ENCODE results near the gene FAM200C. TPM values are rescaled to one million over a fixed set of nuclear protein-coding genes. Genes with fewer than 3 reads are reported as not detected.

The FAM200C gene
- total and polyA plus RNA-seq, 10 of the 15 experiments (the other 5 are each of a cell fraction or from before 2014, with no cell fraction given), result 1.0 to 5.4 (median 2.2) TPM

GRCh38 chr5:160348080-160348479 lies 51.8 kb downstream of the FAM200C start:
- no peak for DNase-seq (ENCODE audit: low read depth, low spot score)
- ChIA-PET CTCF (interaction anchor here (0.6 to 10.5 kb wide), 7 partner anchors 9 to 324 kb away, joined by 3 to 162 read pairs (median 3); no protein-coding TSS in a partner anchor), RAD21 (ENCODE audit: unreplicated experiment) (interaction anchor here (0.7 to 1.1 kb wide), 4 partner anchors 312 to 479 kb away, joined by 3 to 4 read pairs (median 3); no protein-coding TSS in a partner anchor), SMC1A (ENCODE audit: uncharacterized antibody, unreplicated experiment) (interaction anchor here (0.9 to 13.7 kb wide), 6 partner anchors 9 to 325 kb away, joined by 3 to 149 read pairs (median 4); no protein-coding TSS in a partner anchor), POLR2A (no interaction called here)
- Histone ChIP-seq H3K4me3 (no peak overlapping the region), H2AFZ (ENCODE audit: control insufficient read depth, low read depth, low read length) (no peak overlapping the region), H3K4me1 (ENCODE audit: control insufficient read depth, insufficient read depth, low read length) (no peaks in the 10 kb centered on the region), H3K36me3 (ENCODE audit: control insufficient read depth in 2 of 2, insufficient read depth in 2 of 2, low read length in 1 of 2) (no peaks in the 10 kb centered on the region), H3K4me2 (ENCODE audit: control insufficient read depth, insufficient read depth) (no peak overlapping the region), H4K20me1 (ENCODE audit: control insufficient read depth, insufficient read depth) (no peaks in the 10 kb centered on the region), H3K27ac (ENCODE audit: control insufficient read depth, insufficient read depth) (no peak overlapping the region), H3K27me3 (replicated peaks in 1 of 2; ENCODE audit: control insufficient read depth in 2 of 2, insufficient read depth in 2 of 2, low read length in 1 of 2) (no peaks in the 10 kb centered on the region), H3K9ac (ENCODE audit: control insufficient read depth, insufficient read depth, low read length) (no peak overlapping the region), H3K79me2 (ENCODE audit: control insufficient read depth, insufficient read depth, low read length) (no peaks in the 10 kb centered on the region), H3K9me3 (replicated peaks; ENCODE audit: control insufficient read depth, insufficient read depth, low read length) (no peaks in the 10 kb centered on the region)
- intact Hi-C loops (cut with micrococcal nuclease; ENCODE audit: unreplicated experiment) (no loop called here), in situ Hi-C loops (cut with MboI) (loop anchor here (5.0 to 10.0 kb wide), 3 partner anchors 151 to 326 kb away; no protein-coding TSS in a partner anchor)
- TF ChIP-seq BMI1 (IDR thresholded peaks at IDR 0.05; ENCODE audit: borderline replicate concordance), result no peak
- 64% methylated on average over 11 of the region's 11 CpGs for WGBS (ENCODE audit: insufficient coverage, insufficient replicate concordance, low lambda C conversion rate, missing lambda C conversion rate)
- ATAC-seq, result no peak
- FAIRE-seq, result no peak
- BruUV-seq (replicated peaks), result no TSS peak

DNA sequence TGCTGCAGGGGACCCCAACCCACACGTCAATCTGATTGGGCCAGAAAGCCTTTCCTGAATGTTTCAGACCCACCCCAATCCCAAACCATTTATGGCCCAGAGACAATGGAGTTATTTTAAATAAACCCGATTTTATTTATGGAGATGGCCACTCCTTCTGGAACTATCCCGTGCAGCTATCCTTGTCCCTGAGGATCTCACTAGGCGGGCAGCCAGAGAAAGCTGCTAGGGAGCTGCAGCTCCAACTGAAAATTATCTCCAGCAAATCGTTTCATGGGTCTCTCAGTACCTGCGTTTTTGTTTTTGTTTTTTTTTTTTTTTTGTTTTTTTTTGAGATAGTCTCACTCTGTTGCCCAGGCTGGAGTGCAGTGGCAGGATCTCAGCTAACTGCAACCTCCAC lies 52.4 kb downstream of the FAM200C start:
- BruUV-seq (replicated peaks), result no TSS peak
- CTCF ChIA-PET, result interaction anchor here (0.6 to 10.5 kb wide), 6 partner anchors 98 to 324 kb away, joined by 3 to 162 read pairs (median 9); no protein-coding TSS in a partner anchor
- no peak for FAIRE-seq

More for the DNA sequence above, 52.4 kb downstream of the FAM200C start:
- ATAC-seq (no peak), DNase-seq (ENCODE audit: low read depth, low spot score) (no peak)
- Histone ChIP-seq H4K20me1 (ENCODE audit: control insufficient read depth, insufficient read depth) (no peaks in the 10 kb centered on the region), H3K27me3 (replicated peaks in 1 of 2; ENCODE audit: control insufficient read depth in 2 of 2, insufficient read depth in 2 of 2, low read length in 1 of 2) (no peaks in the 10 kb centered on the region), H3K36me3 (ENCODE audit: control insufficient read depth in 2 of 2, insufficient read depth in 2 of 2, low read length in 1 of 2) (no peaks in the 10 kb centered on the region), H3K27ac (ENCODE audit: control insufficient read depth, insufficient read depth) (no peak overlapping the region), H3K79me2 (ENCODE audit: control insufficient read depth, insufficient read depth, low read length) (no peaks in the 10 kb centered on the region), H3K4me2 (ENCODE audit: control insufficient read depth, insufficient read depth) (no peak overlapping the region), H3K9me3 (replicated peaks; ENCODE audit: control insufficient read depth, insufficient read depth, low read length) (no peaks in the 10 kb centered on the region), H3K4me3 (no peak overlapping the region), H3K9ac (ENCODE audit: control insufficient read depth, insufficient read depth, low read length) (no peak overlapping the region), H3K4me1 (ENCODE audit: control insufficient read depth, insufficient read depth, low read length) (no peaks in the 10 kb centered on the region), H2AFZ (ENCODE audit: control insufficient read depth, low read depth, low read length) (no peak overlapping the region)
- ChIA-PET POLR2A (no interaction called here), RAD21 (ENCODE audit: unreplicated experiment) (interaction anchor here (0.7 to 1.1 kb wide), 4 partner anchors 267 to 478 kb away, joined by 3 to 4 read pairs (median 4); no protein-coding TSS in a partner anchor), SMC1A (ENCODE audit: uncharacterized antibody, unreplicated experiment) (interaction anchor here (0.9 to 13.7 kb wide), 7 partner anchors 9 to 324 kb away, joined by 3 to 149 read pairs (median 4); no protein-coding TSS in a partner anchor)
- in situ Hi-C loops (cut with MboI) (loop anchor here (5.0 to 10.0 kb wide), 3 partner anchors 150 to 325 kb away; no protein-coding TSS in a partner anchor), intact Hi-C loops (cut with micrococcal nuclease; ENCODE audit: unreplicated experiment) (no loop called here)
- WGBS (ENCODE audit: insufficient coverage, insufficient replicate concordance, low lambda C conversion rate, missing lambda C conversion rate), result 25% methylated on average over 6 of the region's 6 CpGs
- TF ChIP-seq ASH2L (IDR thresholded peaks at IDR 0.05; ENCODE audit: borderline replicate concordance, low read depth) (no peak), LARP7 (IDR thresholded peaks at IDR 0.05) (no peak), TAF1 (IDR thresholded peaks at IDR 0.05; ENCODE audit: borderline replicate concordance, low read depth, low read length) (no peak), BCLAF1 (IDR thresholded peaks at IDR 0.05) (no peak), MYC (IDR thresholded peaks at IDR 0.05; ENCODE audit: insufficient read depth, insufficient read length, insufficient replicate concordance, low read length, severe bottlenecking) (no peak), ZBTB33 (IDR thresholded peaks at IDR 0.05) (no peak)
- TF ChIP-seq, protein P1, sequence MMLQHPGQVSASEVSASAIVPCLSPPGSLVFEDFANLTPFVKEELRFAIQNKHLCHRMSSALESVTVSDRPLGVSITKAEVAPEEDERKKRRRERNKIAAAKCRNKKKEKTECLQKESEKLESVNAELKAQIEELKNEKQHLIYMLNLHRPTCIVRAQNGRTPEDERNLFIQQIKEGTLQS (IDR thresholded peaks at IDR 0.05; ENCODE audit: borderline replicate concordance, extremely low read depth, low read depth, low read length), result no peak
